Kidney tubule cell (primary cell): Measurements from ENCODE around the gene SH3D19.

ENCODE experiments used
- DNase-seq: peaks from one replicate; pipeline ENCODE4 v3.0.0-alpha.2; 2018; ENCODE audit warnings: low spot score

Gene SH3D19

DNA sequence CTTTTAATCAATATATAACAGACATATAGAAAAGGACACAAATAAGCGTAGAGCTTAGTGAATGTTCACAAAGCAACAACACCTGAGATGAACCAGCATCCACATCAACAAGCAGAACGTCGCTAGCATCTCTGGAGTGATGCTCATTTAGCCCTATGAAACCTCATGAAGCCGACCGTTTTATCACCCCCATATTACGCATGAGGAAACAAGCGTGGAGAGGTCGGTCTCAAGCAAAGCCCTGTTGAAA, 226.5 kb downstream of the SH3D19 start:
- DNase-seq, result no peak

DNA sequence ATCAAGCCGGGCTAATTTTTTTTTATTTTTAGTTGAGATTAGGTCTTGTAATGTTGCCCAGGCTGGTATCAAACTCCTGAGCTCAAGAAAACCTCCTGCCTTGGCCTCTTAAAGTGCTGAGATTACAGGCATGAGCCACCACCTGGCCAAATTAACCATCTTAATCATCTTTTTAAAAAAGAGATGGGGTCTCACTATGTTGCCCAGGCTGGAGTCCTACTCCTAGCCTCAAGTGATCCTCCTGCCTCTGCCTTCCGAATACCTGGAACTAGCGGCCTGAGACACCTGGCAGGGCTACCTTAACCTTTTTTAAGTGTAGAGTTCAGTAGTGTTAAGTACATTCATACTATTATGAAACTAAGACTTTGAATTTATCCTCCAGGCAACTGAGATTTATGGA, 227.6 kb downstream of the SH3D19 start:
- DNase-seq, result no peak

DNA sequence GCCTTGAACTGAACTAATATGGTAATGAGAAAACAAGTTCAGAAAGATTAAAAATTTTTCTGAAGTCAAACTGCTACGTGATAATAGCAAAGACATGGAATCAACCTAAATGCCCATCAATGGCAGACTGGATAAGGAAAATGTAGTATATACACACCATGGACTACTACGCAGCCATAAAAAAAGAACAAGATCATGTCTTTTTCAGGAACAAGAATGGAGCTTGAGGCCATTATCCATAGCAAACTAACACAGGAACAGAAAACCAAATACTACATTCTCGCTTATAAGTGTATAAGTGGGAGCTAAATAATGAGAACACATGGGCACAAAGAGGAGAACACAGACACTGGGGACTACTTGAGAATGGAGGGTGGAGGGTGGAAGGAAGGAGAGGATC, 230.3 kb downstream of the SH3D19 start:
- no peak for DNase-seq

DNA sequence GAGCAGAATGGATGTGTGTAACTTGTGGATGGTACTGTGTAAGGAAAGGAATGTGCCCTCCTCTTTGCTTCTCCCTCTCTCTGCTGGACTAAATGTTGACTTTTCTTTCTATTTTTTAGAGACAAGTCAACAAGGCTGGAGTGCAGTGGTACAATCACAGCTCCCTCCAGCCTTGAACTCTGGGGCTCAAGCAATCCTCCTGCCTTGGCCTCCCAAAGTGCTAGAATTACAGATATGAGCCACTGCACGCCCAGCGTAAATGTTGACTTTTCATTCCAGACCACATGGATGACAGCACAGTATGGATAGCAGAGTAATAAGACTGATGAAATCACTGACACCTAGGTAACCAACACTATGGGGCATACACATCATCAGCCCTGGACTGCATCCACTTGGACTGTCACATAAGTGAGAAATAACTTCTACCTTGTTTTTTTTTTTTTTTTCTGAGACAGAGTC, 231.1 kb downstream of the SH3D19 start:
- no peak for DNase-seq

DNA sequence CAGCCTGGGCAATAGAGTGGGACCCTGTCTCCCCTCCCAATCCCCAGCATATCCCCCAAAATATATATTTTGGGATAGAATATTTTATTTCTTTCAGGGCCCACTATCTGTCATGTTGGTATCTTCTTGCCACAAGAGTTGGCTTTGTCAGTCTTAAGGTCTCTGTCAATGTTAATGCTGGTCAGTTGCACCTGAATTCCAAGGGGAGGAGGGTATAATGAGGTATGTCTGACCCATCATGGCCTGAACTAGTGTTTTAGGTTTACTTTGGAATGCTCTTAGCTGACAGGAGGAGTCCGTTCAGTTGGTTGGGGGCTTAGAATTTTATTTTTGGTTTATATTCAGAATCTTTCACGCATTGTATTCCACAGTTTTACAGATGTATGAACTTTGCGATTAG, 232.2 kb downstream of the SH3D19 start:
- DNase-seq, result no peak

DNA sequence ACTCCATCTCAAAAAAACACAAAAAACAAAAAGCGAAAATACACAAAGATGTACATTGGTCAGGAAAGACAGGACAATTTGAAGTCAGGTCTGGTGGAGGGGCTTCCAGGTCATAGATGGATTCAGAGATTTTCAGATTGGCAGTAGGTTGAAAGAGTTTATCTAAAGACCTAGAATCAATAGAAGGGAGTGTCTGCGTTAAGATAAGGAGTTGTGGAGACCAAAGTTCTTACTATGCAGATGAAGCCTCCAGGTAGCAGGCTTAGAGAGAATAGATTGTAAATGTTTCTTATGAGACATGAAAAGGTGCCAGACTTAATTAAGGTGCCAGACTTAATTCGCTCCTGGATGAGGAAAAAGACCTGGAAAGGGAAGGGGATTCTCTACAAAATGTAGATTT, 232.9 kb downstream of the SH3D19 start:
- DNase-seq, result no peak

DNA sequence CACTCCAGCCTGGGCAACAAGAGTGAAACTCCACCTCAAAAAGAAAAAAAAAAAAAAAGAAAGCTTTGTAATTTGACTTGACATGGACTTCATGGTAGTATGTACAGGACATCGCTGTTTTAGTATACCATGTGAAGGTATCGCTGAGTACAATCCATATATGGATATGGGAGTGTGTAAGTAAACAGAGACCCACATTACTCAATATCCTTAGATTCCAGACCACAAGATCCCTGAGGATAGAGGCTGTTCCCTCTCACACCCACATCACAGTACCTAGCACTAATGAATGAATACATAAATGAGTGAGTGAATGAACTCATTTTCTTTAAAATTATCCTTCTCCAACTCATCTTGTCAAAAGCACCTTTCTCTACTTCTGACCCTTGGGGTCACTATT, 234.4 kb downstream of the SH3D19 start:
- DNase-seq, result no peak

DNA sequence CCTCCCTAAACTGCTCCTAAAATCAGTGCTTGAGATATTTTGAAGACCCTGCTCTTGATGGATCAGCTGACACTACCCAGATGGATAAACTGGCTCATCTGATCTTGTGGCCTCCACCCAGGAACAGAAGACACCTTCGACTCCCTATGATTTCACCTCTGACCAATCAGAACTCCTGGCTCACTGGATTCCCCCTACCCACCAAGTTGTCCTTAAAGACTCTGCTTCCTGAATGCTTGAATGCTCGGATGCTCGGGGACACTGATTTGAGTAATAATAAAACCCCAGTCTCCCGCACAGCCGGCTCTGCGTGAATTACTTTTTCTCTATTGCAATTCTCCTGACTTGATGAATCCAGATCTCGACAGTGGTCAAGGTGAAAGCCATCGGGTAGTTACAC, 237.9 kb downstream of the SH3D19 start:
- no peak for DNase-seq

DNA sequence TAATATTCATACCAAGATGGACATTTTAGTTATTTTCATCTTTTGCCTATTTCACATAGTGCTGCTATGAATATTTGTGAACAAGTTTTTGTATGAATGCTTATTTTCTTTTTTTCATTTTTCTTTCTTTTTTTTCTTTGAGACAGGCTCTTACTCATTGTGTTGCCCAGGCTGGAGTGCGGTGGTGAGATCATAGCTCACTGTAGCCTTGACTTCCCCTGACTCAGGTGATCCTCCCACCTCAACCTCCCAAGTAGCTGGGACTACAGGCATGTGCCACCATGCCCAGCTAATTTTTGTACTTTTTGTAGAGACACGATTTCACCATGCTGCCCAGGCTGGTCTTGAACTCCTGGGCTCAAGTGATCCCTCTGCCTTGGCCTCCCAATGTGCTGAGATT, 247.4 kb downstream of the SH3D19 start:
- peak; percentile 60 for DNase-seq

DNA sequence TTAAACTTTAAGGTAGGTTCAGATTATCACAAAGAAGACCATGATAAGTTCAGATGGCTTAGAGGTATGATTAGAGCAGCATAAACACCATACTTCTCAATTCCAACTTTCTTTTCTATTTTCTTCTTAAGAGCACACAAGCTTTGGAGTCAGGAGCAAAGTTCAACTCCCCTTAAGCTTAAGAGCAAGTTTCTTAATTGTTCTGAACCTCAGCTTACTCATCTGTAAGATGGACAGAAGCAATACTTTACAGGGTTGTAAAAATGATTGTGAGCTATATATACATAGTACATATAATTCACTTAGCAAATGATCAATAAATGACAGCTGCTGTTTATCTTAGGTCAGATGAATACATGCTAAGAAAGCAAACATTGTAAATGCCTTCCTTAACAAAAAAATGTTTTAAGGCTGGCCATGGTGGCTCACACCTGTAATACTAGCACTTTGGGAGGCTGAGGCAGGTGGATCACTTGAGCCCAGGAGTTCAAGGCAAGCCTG, 250.9 kb downstream of the SH3D19 start:
- DNase-seq, result no peak
